ENCODE measurements around the gene PSPN.

Gene PSPN

DNA sequence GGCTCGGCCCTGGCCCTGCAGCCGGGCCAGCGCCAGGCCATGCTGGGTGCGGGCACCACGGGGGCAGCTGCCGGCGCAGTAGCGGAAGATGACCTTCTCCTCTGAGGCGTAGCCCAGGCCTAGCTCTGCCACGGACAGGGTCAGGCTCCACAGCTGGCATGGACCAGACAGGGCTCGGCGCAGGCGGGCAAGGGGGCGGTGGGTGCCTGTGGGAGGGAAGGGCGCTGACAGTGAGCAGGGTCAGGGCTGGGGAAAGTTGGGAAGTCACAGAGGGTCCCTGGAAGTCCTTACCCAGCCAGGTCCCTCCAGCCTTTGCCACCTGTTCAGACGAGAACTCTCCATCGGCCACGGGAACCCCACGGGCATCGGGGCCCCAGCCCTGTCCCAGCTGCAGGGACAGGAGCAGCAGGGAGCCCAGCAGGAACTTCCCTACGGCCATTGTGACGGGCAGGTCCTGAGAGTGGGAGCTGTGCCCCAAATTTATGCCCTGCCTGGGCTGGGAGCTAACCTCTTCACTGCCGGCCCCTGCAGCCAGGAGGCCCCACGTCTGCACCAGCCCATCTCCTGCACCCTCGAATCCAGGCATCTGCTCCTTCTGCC, at the start of gene PSPN:
Gene PSPN, minus strand, starts transcription at position 523 of the 600 bp plus-strand sequence. Its CDS starts 84 bp downstream, at position 439.
- no peak for DNase-seq (ENCODE audit: low read depth)

DNA sequence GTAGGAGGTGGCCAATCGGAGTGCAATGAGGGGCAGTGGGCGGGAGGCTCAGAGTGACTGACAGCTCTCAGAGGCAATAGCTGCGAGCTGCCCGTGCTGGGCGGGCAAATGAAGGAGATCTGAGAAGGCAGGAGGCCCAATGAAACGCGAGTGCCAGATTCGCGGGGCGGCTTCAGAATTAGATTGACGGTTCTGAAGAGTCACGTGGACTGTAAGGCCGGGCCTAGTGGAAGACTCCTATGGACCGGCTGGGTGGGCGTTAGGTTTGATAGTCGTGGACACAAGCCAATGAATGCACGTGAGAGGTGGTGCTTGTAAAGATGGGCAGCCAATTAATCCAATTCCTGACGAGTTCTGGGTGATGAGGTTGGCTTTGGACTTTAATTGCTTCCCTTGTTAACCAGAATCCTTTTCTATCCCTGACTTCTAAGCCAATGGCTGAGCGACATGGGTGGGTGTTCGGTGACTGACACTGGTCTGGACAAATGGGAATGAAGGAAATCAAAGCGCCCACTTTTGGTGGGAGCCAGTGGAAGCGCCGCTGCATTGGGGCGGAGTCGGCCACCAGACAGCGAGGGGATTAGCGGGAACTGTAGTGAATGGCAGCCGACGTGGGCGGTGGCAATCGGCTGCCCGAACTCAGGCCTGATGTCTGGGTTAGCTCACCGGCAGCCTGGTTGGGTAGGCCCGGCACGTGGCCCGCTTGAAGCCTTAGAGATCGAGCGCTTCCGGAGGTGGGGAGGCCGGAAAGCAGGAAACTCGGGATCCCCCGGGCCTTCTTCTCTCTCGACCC, 49.4 kb upstream of the PSPN start:
- peak; percentile 100 for DNase-seq (ENCODE audit: low read depth)

DNA sequence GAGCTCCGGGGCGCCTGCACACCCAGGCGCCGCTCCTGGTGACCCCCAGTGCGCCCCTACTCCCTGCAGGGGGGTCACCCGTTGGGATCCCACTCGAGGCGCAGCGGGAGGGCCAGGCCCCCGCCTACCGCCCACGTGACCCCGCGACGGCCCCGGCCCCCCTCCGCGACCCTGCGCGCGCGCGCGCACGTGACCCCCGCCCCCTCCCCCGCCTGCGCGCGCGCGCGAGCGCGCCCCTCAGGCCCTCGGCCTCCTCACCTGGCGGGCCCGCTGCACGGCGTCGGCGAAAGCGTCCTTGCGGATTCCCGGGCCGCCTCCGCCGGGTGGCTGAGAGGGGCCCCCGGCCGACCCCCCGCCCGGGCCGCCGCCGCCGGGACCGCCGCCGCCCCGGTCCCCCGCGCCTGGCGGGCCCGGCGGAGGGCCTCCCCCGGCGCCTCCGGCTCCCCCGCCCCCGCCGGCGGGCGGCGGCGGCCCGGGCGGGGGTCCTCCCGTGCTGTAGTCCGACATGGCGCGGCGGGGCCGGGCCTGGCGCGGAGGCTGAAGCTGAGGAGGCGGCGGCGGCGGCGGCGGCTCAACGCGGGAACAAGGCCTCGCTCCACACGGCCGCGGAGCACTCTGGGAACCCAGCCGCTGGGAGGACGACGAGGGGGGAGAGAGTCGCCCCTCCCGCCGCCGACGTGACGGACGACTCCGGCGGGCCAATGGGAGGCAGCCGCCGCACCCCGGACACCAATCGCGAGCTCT, 48.6 kb upstream of the PSPN start, which contains the start of gene KHSRP:
Gene KHSRP, minus strand, starts transcription at position 617 of the 744 bp plus-strand sequence. Its CDS starts 110 bp downstream, at position 507.
- no peak for DNase-seq (ENCODE audit: low read depth)

GRCh38 chr19:6423499-6424194, 47.9 kb upstream of the PSPN start:
- peak; percentile 10 for DNase-seq (ENCODE audit: low read depth)

- DNase-seq (ENCODE audit: low read depth), result no peak
Observed at GRCh38 chr19:6421075-6422014, 45.6 kb upstream of the PSPN start.

GRCh38 chr19:6418562-6418932, 42.8 kb upstream of the PSPN start:
- DNase-seq (ENCODE audit: low read depth), result no peak

DNA sequence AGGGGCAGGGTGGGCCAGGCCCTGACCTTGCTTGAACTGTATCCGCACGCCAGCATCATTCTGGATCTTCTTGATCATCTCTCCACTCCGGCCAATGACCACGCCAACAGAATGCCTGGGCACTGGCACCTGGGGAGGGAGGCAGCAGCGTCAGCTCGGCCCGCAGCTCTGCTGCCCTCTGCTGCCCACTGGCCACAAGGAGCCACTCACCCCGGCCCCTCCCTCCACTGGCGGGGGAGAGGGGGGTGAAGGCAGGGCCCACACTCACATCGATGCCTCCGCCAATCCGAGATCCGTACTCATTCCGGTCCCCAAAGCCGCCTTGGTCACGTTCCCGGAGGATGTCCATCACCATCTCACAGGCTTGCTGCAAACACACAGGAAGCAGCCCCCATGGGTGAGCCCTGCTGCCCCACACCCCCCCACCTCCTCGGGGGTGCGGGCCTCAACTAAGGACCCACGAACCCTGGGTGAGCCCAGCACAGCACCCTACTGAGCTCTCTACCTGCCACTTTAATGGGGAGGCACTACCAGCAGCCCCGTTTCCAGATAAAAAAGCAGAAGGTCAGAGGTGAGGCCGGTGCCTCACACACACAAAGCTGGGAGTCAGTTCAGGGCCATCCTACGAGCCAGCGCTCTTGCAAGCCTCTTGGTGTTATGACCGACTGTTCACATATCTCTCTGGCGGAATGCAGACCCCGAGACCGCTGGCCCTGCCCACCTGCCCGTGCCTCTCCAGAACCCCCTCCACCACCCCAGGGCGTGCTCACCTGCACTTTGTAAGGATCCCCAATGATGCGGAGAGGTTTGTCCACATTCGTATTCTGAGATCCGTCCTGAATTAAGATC, 42.2 kb upstream of the PSPN start:
- no peak for DNase-seq (ENCODE audit: low read depth)

- DNase-seq (ENCODE audit: low read depth), result no peak
Observed at GRCh38 chr19:6416658-6417405, 41.1 kb upstream of the PSPN start.

DNA sequence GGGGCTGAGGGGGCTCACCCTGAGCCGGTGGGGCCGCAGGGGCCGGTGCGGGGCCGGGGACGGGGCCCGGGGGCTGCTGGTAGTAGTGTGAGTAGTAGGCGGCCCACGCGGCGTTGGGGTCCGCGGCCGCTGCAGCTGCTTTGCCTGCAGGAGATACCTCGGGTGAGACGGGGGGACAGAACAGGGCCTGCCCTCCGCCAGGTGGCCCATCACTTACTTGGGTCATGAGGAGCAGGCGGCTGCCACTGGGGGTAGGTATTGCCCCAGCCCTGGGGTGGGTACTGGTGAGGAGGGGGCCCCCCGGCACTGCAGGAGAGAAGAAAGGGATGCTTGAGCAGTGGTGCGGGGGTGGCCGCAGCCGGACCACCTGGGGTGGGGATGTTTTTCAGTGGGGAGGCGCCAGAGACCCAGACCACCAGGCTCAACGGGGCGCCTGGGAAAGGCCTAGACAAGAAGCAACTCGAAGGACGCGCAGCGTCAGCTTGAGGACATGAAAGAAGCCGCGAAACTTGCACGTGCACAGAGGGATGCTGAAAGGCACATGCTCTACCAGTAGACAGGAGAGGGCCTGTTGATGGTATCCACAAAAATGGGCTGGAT, 40.0 kb upstream of the PSPN start:
- DNase-seq (ENCODE audit: low read depth), result no peak

DNA sequence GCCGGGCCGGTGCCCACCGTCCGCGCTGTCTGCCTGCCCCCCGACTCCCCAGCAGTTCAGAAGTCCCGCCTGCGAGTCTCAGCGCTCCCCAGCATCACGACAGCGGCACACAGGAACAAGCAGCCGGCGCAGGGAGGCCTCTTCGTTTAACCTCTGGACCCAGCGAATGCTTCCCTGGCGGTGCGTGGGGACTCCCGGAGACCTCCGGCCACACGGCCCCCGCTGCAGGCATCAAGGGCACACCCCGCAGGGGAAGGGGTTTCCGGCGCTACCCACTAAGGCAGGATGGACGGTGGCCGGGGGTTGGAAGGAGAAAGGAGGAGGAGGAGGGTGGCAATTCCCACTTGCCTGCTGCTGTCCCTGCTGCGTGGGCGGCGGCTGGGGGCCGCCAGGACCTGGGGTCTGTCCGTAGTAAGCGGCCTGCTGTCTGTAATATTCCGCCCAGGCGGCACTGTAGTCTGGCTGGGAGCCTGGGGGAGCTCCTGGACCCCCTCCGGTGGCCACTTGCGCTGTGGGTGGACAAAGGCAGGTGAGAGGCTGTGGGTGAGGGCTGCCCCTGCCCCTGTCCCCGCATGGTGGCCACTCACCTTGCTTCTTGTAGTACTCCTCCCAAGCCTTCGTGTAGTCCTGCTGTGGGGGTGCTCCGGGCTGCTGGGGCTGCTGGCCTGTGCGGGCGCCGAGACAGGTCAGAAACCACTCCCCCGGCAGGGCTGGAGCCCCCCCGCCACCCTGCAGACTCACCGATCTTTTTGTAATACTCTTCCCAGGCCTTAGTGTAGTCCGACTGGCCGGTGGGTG, 39.3 kb upstream of the PSPN start:
- no peak for DNase-seq (ENCODE audit: low read depth)

DNA sequence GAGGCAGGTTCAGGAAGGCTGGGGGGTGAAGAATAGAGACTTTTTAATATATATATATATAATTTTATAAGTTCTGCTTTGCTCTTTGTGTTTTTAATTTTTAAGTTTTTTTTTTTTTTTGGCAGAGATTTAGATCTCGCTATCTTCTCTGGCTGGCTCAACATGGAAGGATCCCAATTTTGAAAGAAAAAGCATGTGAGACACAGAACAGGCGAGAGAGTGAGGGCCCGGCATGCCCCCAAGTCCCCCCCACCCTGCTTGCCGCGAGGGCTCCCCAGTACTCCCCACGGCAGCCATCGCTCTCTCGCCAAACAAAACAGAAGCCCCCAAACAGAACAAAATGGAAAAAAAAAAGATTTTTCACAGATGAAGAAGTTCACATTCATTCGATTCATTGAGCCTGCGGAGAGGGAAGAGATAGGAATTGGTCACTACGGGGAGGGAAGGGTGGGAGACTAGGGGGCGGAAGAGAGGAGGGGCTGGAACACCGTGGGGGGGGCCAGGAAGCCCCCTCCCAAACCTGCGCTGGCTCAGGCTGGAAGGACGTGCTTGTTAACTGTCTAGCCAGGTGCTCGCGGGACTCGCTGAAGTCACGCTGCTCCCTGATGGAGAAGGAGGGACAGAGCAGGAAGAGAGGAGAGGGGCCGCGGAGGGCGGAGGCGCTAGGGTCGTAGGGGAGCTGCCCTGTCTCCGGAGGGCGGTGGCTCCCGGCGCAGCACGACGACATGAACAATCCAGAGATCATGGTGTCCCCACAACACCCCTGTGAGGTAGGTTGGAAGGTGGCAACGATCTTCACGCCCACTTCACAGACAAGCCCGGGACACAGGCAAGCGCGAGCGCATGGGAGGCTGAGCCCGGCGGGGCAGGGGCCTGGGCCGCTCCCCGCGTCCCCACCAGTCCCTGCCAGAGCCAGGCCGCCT, 38.2 kb upstream of the PSPN start:
- DNase-seq (ENCODE audit: low read depth), result no peak

DNA sequence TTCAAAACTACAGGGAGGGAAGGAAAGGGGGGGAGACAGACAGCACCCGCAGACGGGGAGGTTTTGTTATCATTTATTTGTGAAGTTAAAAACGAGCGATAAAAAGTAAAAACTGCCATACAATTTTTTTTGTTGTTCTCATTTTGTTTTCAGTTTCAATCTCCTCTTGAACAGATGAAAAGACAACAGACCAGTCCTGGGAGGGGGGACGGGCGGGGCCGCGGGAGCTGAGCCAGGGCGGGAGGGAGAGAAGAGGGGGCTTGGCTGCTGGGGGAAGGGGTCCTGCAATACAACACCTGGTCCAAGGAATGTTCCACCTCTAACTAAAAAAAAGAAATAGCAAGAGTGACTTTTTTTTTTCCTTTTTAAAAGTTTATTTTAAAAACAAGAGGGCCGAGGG, 37.6 kb upstream of the PSPN start:
- no peak for DNase-seq (ENCODE audit: low read depth)

DNA sequence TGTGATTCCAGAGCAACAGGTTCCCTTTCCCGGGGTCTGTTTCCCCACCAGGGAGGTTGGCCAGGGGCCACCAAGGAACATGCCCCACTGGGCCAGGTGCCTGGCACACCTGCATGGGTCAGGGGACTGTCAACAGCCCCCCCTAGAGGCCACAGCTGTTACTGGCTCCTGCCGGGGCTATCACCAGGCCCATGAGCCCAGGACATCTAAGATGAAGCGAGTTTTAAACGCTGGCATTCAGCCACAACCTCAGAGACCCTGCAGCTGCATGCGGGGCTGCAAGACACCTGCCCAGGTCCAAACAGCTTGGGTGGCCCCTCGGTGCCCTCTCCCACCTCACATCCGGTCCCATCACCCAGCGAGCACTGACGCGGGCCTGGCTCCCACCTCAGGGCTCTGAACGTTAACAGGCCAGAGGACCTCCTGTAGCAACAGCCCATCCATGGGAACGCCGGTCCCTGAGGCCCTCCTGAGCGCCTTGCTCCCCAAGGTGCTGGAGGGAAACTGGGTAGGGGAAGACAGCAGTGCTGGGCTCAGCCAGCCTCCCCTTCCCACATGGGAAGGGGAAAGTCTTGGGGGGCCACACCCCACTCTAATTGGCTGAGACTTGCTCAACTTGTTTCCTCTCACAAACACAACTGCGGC, 36.8 kb upstream of the PSPN start:
- DNase-seq (ENCODE audit: low read depth), result no peak

- DNase-seq (ENCODE audit: low read depth), result no peak
Observed at GRCh38 chr19:6412061-6412446, 36.3 kb upstream of the PSPN start.

DNA sequence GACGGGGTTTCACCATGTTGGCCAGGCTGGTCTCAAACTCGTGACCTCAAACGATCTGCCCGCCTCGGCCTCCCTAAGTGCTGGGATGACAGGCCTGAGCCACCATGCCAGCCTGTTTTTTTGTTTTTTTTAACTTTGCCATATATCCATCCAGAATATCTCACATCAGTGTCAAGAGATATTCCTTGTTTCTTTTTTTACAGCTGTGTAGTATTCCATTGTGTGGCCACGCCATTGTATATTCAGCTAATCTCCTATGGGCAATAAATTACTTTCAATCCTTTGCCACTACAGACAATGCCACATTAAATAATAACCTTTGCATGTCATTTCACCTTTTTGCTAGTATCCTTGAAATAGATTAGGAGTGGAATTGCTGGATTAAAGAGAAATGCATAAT, 33.6 kb upstream of the PSPN start:
- no peak for DNase-seq (ENCODE audit: low read depth)

DNA sequence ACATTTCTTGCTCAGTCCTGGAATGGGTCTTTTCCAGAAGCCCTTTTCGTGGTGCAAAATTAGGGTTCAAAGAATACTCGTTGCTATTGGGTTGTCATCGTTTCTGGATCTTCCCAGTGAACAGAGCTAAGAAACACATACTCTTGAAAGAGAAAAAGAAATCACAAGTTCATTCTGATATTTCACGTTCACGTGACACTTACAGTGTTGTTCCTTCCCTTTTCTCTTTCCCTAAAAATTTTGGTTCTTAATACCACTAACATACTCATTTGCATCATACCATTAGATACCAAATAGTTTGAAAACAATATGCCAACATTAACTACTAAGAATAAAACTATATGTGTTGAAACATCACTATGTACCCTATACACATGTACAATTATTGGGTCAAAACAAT, 30.7 kb upstream of the PSPN start:
- no peak for DNase-seq (ENCODE audit: low read depth)
